GM19452 (cell line): ENCODE data around the gene ASMTL.
"Not testable (repeated sequence)": the region's sequence is repeated elsewhere in the genome, so short reads cannot be mapped to it uniquely, and the experiment has no call there.

Source experiments
- ATAC-seq: cut with Tn5 transposase; IDR thresholded peaks from one replicate; pipeline ENCODE4 v1.9.1; 2021; ENCODE audit not compliant: unreplicated experiment

Gene ASMTL

GRCh38 chrX:1483843-1484637, 31.3 kb upstream of the ASMTL start:
- peak; percentile 62 for ATAC-seq

- not testable (repeated sequence) for ATAC-seq
Observed at GRCh38 chrX:1482530-1482928, 29.8 kb upstream of the ASMTL start.

DNA sequence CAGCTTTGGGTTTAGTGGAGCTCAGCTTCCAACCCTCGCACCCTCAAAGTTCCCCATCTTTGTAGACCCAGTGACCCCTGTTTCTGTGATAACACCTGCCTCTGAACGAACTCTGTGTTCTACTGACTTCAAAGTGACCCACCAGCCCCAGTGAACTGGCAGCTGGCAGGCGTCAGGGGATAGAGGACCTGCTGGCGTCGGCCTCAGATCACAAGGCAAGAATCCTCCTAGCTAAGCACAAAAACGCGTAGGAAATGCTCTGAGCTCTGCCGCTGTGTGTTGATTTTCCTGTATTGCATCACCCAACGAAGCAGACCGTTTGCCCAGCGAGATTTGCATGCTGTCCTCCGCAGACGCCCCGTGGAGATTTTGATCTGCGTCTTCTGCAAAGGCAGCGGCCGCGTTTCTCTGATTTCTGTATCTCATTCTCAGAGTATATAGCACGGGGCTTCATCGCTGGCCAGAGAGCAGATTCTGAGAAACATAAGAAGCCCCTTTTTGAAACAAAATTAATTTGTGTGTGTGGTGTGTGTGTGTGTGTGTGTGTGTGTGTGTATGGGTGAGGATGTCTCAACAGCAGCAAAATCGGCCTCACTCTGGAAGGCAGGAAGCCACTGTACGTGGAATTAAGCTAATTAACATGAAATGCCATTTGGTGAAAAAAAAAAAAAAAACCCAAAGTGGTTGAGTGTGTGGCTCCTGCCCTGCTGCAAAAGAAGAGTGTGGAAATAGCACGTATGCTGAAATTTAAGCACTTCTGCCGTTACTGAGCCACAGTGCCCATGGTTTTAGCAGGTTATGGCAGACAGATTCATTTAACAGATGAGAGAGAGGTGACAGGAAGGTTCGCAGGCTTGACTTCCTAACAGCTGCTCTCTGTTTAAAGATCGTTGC, 29.2 kb upstream of the ASMTL start:
- ATAC-seq: peak; percentile 39

- no peak for ATAC-seq
Observed at GRCh38 chrX:1480082-1480785, 27.5 kb upstream of the ASMTL start.

GRCh38 chrX:1477801-1478458, 25.2 kb upstream of the ASMTL start:
- ATAC-seq: no peak

DNA sequence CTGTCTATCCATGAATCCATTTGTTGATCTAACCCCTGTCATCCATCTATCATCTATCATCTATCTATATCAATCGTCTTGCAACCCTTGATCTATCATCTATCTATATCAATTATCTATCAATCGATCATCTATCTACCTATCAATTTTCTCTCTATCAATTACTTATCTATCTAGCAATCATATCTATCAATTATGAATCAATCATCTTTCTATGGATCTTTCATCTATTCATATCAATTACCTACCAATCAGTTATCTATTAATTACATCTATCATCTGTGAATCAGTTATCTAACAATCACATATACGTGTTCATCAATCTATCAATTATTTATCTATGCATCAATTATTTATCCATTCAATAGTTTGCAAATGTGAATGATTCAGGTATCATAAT, 24.5 kb upstream of the ASMTL start:
- no peak for ATAC-seq

- ATAC-seq: no peak
Observed at GRCh38 chrX:1476682-1477081, 24.0 kb upstream of the ASMTL start.

- ATAC-seq: no peak
Observed at GRCh38 chrX:1475881-1476280, 23.2 kb upstream of the ASMTL start.

GRCh38 chrX:1475481-1475880, 22.8 kb upstream of the ASMTL start:
- ATAC-seq: no peak

DNA sequence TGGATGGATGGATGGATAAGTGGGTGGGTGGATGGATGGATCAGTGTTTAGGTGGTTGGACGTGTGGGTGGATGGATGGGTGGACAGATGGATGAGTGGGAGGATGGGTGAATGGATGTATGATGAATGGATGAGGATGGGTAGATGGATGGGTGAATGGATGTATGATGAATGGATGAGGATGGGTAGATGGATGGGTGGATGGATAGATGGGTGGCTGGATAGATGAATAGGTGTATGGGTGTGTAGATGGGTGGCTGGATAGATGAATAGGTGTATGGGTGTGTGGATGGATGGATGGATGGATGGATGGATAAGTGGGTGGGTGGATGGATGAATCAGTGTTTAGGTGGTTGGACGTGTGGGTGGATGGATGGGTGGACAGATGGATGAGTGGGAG, 21.9 kb upstream of the ASMTL start:
- not testable (repeated sequence) for ATAC-seq

GRCh38 chrX:1472975-1473374, 20.3 kb upstream of the ASMTL start:
- ATAC-seq: no peak

GRCh38 chrX:1468250-1468772, 15.6 kb upstream of the ASMTL start:
- ATAC-seq: peak; percentile 58

DNA sequence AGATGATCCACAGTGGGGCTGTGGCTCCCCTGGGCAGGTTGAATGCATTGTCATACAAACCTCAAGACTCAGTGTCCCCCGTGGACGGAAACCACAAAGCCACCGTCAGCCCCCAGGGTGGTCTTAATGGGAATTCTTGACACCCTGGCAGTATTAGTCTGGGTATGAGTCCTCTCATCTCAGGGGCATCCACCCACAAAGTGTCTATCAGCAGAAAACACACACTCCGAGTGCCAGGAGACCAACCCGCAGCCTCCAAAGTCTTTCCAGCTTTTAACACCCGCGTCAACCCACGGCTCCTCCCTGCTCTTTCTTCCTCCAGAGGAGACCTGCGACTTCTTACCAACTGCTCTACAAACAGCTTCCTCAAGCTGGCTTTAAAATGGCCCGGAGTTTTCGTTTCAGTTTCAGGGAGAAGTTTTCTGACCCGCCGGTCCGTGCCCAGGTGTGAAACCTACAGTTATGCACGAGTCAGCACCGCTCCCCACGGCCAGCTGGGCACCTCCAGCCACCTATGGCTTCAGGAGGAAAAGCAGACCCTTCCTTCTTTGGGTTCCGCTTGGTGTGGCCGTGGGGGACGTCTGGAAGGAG, 14.4 kb upstream of the ASMTL start:
- ATAC-seq: peak; percentile 56

DNA sequence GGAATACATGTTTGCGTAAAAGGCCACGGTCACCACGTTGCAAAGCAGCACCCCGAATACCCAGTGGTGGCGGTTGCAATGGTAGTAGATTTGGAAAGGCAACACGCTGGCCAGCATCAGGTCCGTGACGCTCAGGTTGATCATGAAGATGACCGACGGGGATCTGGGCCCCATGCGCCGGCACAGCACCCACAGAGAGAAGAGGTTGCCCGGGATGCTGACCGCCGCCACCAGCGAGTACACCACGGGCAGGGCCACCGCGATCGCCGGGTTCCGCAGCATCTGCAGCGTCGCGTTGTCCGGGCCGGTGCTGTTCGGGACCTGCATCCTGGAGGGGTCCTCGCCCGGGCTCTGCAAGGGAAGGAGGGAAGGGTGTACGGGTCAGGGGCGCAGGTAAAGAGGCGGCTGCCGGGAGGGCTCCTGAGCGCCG, 13.5 kb upstream of the ASMTL start:
- ATAC-seq: no peak

GRCh38 chrX:1465286-1466231, 12.8 kb upstream of the ASMTL start:
- no peak for ATAC-seq

DNA sequence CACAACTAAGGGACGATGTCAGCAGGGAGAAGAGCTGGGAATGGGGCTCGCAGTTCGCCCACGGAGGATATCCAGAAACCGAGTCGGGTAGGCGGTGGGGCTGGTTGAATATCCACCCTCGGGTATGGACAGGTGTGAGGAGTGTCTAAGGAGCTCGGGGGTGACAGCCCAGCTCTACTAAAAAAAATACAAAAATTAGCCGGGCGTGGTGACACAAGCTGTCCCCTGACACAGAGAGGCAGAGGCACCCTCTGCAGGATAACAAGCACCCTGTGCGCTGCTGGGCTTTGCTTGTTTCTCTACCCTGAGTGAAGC, 12.2 kb upstream of the ASMTL start:
- no peak for ATAC-seq

- ATAC-seq: no peak
Observed at GRCh38 chrX:1464041-1464970, 11.6 kb upstream of the ASMTL start.

- ATAC-seq: no peak
Observed at GRCh38 chrX:1463581-1463980, 10.9 kb upstream of the ASMTL start.
